ENCODE data around the gene DCLK2.

GRCh38 chr4:150173982-150174398 is 95.7 kb downstream of the DCLK2 start:
- no peak for TF ChIP-seq CTCF (IDR thresholded peaks at IDR 0.05; ENCODE audit: insufficient read depth, low read length, poor library complexity, severe bottlenecking)
- TF ChIP-seq EZH2phosphoT487 (conservative IDR thresholded peaks at IDR 0.05; ENCODE audit: low read length): no peak

Measured in SU-DHL-6 (cell line).